BJ (cell line): ENCODE results near the gene DGAT2. TPM values are rescaled to one million over a fixed set of nuclear protein-coding genes. Genes with fewer than 3 reads are reported as not detected.

Experiments used
- CTCF ChIA-PET: fragments of 350-600 bp; formaldehyde crosslinking; extraction: SDS; loops from one replicate; lab custom pipeline; 2021; ENCODE audit warnings: antibody characterized with exemption, inconsistent platforms; lab: Yijun Ruan, JAX
- POLR2A ChIA-PET: fragments of 300-600 bp; sonication (Branson Sonifier 250); formaldehyde crosslinking; extraction: SDS; loops from one replicate; lab custom pipeline; 2021; ENCODE audit warnings: antibody characterized with exemption; lab: Charles Lee
- DNase-seq: peaks from one replicate; pipeline ENCODE4 v3.0.0-alpha.2; 2011; ENCODE audit warnings: low read depth
- H3K27me3 ChIP-seq: 2 replicates; pipeline ENCODE4 v1.6.0; 2011; ENCODE audit warnings: low read length; ENCODE audit not compliant: control insufficient read depth, insufficient read depth
- H3K36me3 ChIP-seq: 2 replicates; pipeline ENCODE4 v1.5.1; 2011; ENCODE audit warnings: low read length; ENCODE audit not compliant: control insufficient read depth, insufficient read depth
- H3K4me3 ChIP-seq: 2 replicates; pipeline ENCODE4 v1.5.1; 2011; ENCODE audit warnings: low read depth, mild to moderate bottlenecking, control low read depth, low read length
- polyA plus RNA-seq: library from polyadenylated mRNA; depleted of rRNA; stranded (reverse); fragments of >200 nt; gene quantifications from 2 replicates; pipeline ENCODE4 v1.2.3, GENCODE V29; 2011; rRNA removed
- small RNA-seq: library from RNA; depleted of rRNA; stranded (forward); fragments of <200 nt; gene quantifications from one replicate; pipeline ENCODE3, GENCODE V24; 2012; ENCODE audit warnings: low replicate concordance, low read depth; ENCODE audit not compliant: insufficient read length
- TF ChIP-seq, protein P1 (sequence below): IDR thresholded peaks from 2 replicates; pipeline ENCODE4 v1.5.1; 2011; ENCODE audit warnings: low read depth, mild to moderate bottlenecking, control low read depth, inconsistent platforms, low read length, moderate library complexity; ENCODE audit not compliant: insufficient read depth

DGAT2 gene
- polyA plus RNA-seq, 1 experiment, result 2.6 TPM

DNA sequence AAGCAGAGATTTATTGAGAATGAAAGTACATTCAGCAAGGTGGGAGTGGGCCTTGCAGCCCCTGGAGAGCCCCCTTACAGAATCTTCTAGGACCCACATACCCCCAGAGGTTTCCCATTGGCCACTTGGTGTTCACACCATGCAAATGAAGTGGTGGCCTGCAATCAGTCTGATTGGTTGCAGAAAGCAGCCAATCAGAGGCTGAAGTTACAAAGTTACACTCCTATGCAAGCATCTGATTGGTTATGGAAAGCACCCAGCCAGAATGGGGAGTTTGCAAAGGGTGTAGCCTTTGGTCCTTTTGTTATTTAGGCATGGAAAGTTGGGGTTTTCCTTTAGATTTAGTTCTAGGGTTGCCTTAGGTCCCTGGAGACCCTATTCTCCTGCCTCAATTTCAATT, 81.3 kb downstream of the DGAT2 start:
- ChIA-PET CTCF (no interaction called here), POLR2A (no interaction called here)
- H3K4me3 ChIP-seq, result no peak overlapping the region
- no peaks in the 10 kb centered on the region for H3K27me3 ChIP-seq
- TF ChIP-seq, protein P1, sequence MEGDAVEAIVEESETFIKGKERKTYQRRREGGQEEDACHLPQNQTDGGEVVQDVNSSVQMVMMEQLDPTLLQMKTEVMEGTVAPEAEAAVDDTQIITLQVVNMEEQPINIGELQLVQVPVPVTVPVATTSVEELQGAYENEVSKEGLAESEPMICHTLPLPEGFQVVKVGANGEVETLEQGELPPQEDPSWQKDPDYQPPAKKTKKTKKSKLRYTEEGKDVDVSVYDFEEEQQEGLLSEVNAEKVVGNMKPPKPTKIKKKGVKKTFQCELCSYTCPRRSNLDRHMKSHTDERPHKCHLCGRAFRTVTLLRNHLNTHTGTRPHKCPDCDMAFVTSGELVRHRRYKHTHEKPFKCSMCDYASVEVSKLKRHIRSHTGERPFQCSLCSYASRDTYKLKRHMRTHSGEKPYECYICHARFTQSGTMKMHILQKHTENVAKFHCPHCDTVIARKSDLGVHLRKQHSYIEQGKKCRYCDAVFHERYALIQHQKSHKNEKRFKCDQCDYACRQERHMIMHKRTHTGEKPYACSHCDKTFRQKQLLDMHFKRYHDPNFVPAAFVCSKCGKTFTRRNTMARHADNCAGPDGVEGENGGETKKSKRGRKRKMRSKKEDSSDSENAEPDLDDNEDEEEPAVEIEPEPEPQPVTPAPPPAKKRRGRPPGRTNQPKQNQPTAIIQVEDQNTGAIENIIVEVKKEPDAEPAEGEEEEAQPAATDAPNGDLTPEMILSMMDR, result no peak
- DNase-seq, result no peak
- H3K36me3 ChIP-seq, result no peaks in the 10 kb centered on the region

DNA sequence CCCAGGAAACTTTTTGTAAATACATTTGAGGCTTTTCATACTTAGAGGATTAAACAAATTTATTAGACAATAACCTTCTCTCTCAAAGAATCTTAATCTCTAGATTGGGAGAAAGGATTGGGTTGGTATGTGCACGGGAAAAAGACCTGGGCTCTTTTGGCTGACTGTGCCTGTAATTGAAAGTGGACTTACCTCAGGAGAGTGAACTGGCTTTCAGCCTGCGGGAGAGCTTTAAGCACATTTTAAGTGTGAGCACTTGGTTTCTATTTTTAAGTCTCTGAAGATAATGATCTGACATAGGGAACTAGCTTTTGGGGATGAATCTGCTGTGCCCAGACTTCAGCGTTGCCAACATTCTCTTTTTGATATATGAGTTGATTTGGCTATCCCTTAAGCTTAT, 82.2 kb downstream of the DGAT2 start:
- ChIA-PET POLR2A (interaction anchor here (0.5 kb wide), 1 partner anchor 24 kb away, joined by 4 read pairs; no protein-coding TSS in a partner anchor), CTCF (interaction anchor here (1.8 to 1.9 kb wide), 2 partner anchors 18 to 47 kb away, joined by 5 to 7 read pairs; no protein-coding TSS in a partner anchor)
- no peaks in the 10 kb centered on the region for H3K27me3 ChIP-seq
- H3K36me3 ChIP-seq, result no peaks in the 10 kb centered on the region
- TF ChIP-seq, protein P1, result no peak
- no peak for DNase-seq
- no peak overlapping the region for H3K4me3 ChIP-seq

Small RNA genes within 50 kb of the gene (small RNA-seq; reads per million reads assigned to genes)
- gene RF00019, result not detected
- gene RN7SL786P, result not detected

Other genes with a start within 250 kb of the DGAT2 start
- gene GDPD5, start 242.8 kb upstream of the DGAT2 start, polyA plus RNA-seq, result 5.0 and 7.7 TPM in 2 replicates
- 1,158 and 1,604 TPM in 2 replicates for gene SERPINH1, start 206.5 kb upstream of the DGAT2 start, polyA plus RNA-seq
- 10.9 and 12.3 TPM in 2 replicates for gene MAP6, start 99.7 kb upstream of the DGAT2 start, polyA plus RNA-seq
- gene MOGAT2, start 50.9 kb upstream of the DGAT2 start, polyA plus RNA-seq, result not detected in 2 replicates
- gene UVRAG, start 46.4 kb downstream of the DGAT2 start, polyA plus RNA-seq, result 8.2 and 10.7 TPM in 2 replicates